ENCODE data around the gene DOCK4. TPM values are rescaled to one million over a fixed set of nuclear protein-coding genes. Genes with fewer than 3 reads are reported as not detected.

Gene DOCK4
- polyA plus RNA-seq, 1 donor (not counting 4 experiments of a cell fraction or from before 2014, with no cell fraction given): 13.9 TPM

GRCh38 chr7:111846898-111847297 lies 359.3 kb downstream of the DOCK4 start:
- FAIRE-seq (no peak), DNase-seq (ENCODE audit: low read depth, low spot score) (no peak)
- no peak overlapping the region for H3K4me2 ChIP-seq (ENCODE audit: control insufficient read depth, extremely low read depth, insufficient read depth, low read depth, low read length)
- dilution Hi-C loops (cut with MboI; ENCODE audit: extremely low pct_ligation_motif_present, low sequenced_read_pairs): no loop called here
- no peak overlapping the region for H3K27ac ChIP-seq (ENCODE audit: control insufficient read depth, insufficient read depth, low read length)
- peaks cover 3 to 13% of the 10 kb centered on the region in 2 experiments for H3K36me3 ChIP-seq (ENCODE audit: control insufficient read depth in 2 of 2, extremely low read depth in 1 of 2, insufficient read depth in 2 of 2, low read length in 2 of 2)
- H3K4me3 ChIP-seq (ENCODE audit: control insufficient read depth in 2 of 3, extremely low read depth in 1 of 3, insufficient read depth in 2 of 3, low read depth in 1 of 3, low read length in 3 of 3): no peak overlapping the region
- no peaks in the 10 kb centered on the region for H3K27me3 ChIP-seq (ENCODE audit: control insufficient read depth, extremely low read depth, insufficient read depth, low read length)
- no peaks in the 10 kb centered on the region for H4K20me1 ChIP-seq (ENCODE audit: control insufficient read depth, extremely low read depth, insufficient read depth, low read length)
- TF ChIP-seq EZH2 (IDR thresholded peaks at IDR 0.05; ENCODE audit: low read length) (no peak), CTCF (optimal IDR thresholded peaks at IDR 0.05 in 1 of 3, IDR thresholded peaks at IDR 0.05 in 1 of 3, conservative IDR thresholded peaks at IDR 0.05 in 1 of 3; ENCODE audit: extremely low read depth in 1 of 3, insufficient read depth in 2 of 3, low read length in 3 of 3) (no peak)
- no peak overlapping the region for H2AFZ ChIP-seq (ENCODE audit: control insufficient read depth, low read length)
- H3K9me1 ChIP-seq (ENCODE audit: control insufficient read depth, extremely low read depth, insufficient read depth, low read length): no peaks in the 10 kb centered on the region
- H3K4me1 ChIP-seq (ENCODE audit: control insufficient read depth, extremely low read depth, insufficient read depth, low read length): no peaks in the 10 kb centered on the region
- H3K79me2 ChIP-seq (ENCODE audit: control insufficient read depth, insufficient read depth, low read length): no peaks in the 10 kb centered on the region
- H3K9me3 ChIP-seq (ENCODE audit: control insufficient read depth, low read depth, low read length): no peaks in the 10 kb centered on the region
- H3K9ac ChIP-seq (ENCODE audit: control insufficient read depth, extremely low read depth, insufficient read depth, low read length): no peak overlapping the region

- dilution Hi-C loops (cut with MboI; ENCODE audit: extremely low pct_ligation_motif_present, low sequenced_read_pairs): no loop called here
These were observed 360.3 kb downstream of the DOCK4 start for GRCh38 chr7:111845853-111846252.

More at GRCh38 chr7:111845853-111846252, 360.3 kb downstream of the DOCK4 start:
- FAIRE-seq (no peak), DNase-seq (ENCODE audit: low read depth, low spot score) (no peak)
- no peaks in the 10 kb centered on the region for H3K9me3 ChIP-seq (ENCODE audit: control insufficient read depth, low read depth, low read length)
- H4K20me1 ChIP-seq (ENCODE audit: control insufficient read depth, extremely low read depth, insufficient read depth, low read length): no peaks in the 10 kb centered on the region
- H3K4me1 ChIP-seq (ENCODE audit: control insufficient read depth, extremely low read depth, insufficient read depth, low read length): no peaks in the 10 kb centered on the region
- TF ChIP-seq EZH2 (IDR thresholded peaks at IDR 0.05; ENCODE audit: low read length): no peak
- no peak for TF ChIP-seq CTCF (optimal IDR thresholded peaks at IDR 0.05 in 1 of 3, IDR thresholded peaks at IDR 0.05 in 1 of 3, conservative IDR thresholded peaks at IDR 0.05 in 1 of 3; ENCODE audit: extremely low read depth in 1 of 3, insufficient read depth in 2 of 3, low read length in 3 of 3)
- no peak overlapping the region for H3K9ac ChIP-seq (ENCODE audit: control insufficient read depth, extremely low read depth, insufficient read depth, low read length)
- no peaks in the 10 kb centered on the region for H3K79me2 ChIP-seq (ENCODE audit: control insufficient read depth, insufficient read depth, low read length)
- H3K9me1 ChIP-seq (ENCODE audit: control insufficient read depth, extremely low read depth, insufficient read depth, low read length): no peaks in the 10 kb centered on the region
- no peak overlapping the region for H2AFZ ChIP-seq (ENCODE audit: control insufficient read depth, low read length)
- H3K36me3 ChIP-seq (ENCODE audit: control insufficient read depth in 2 of 2, extremely low read depth in 1 of 2, insufficient read depth in 2 of 2, low read length in 2 of 2): peaks cover 3 to 13% of the 10 kb centered on the region in 2 experiments
- H3K4me2 ChIP-seq (ENCODE audit: control insufficient read depth, extremely low read depth, insufficient read depth, low read depth, low read length): no peak overlapping the region
- no peak overlapping the region for H3K4me3 ChIP-seq (ENCODE audit: control insufficient read depth in 2 of 3, extremely low read depth in 1 of 3, insufficient read depth in 2 of 3, low read depth in 1 of 3, low read length in 3 of 3)
- H3K27me3 ChIP-seq (ENCODE audit: control insufficient read depth, extremely low read depth, insufficient read depth, low read length): no peaks in the 10 kb centered on the region
- no peak overlapping the region for H3K27ac ChIP-seq (ENCODE audit: control insufficient read depth, insufficient read depth, low read length)
